Measurements from ENCODE around the gene ZNF385C.
A peak's percentile ranks its signal among the peaks of the same experiment; 100 is the strongest.

The ZNF385C gene

DNA sequence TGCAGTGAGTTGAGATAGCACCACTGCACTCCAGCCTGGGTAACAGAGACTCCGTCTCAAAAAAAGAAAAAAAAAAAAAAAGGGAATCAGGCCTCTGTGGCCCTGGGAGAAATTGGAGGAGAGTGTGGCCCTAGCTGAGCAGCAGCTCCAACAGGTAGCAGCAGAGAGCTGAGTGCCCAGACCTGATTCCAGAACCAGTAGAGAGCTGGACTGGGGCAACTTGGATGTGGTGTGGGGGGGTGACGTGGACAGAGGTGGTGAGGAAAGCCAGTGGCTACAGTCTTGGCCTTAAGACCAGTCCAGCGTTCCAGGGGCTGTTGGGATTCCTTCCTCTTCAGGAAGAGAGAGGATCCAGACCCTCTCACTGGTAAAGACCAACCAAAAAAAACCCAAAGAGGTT, 26.0 kb upstream of the ZNF385C start:
- no peak for DNase-seq

DNA sequence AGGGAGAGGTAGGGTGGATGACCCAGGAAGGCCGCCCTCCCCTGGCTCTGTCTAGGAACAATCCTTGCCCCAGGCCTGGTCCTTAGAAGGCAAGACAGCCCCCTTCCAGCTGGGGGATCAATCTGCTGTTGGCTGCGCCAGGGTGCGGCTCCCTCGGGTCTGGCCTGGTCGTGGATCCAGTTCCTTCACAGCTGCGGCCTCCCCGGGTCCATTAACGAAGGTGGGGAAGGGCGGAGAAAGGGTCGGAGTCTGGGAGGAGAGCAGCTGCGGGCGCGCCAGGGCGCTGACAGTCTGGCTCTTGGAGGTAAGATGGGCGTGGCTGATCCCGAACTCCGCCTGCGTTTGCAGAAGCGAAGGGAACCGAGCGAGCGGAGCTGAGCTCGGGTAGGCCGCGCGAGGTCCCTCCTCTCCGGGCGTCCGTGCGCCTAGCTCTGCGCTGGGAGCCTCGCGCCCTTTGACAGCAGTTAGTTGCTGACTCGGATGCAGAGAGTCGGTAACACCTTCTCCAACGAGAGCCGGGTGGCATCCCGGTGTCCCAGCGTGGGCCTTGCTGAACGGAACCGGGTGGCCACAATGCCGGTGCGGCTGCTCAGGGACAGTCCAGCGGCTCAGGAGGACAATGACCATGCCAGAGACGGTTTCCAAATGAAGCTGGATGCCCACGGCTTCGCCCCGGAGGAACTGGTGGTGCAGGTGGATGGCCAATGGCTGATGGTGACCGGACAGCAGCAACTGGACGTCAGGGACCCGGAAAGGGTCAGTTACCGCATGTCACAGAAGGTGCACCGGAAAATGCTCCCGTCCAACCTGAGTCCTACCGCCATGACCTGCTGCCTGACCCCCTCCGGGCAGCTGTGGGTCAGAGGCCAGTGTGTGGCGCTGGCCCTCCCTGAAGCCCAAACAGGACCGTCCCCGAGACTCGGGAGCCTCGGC, 24.4 kb upstream of the ZNF385C start, which contains the start of gene HSPB9:
Gene HSPB9 (plus strand): TSS at position 434 of the 933 bp plus-strand sequence. CDS start 47 bp downstream, at position 481.
- peak; percentile 59 for DNase-seq

DNA sequence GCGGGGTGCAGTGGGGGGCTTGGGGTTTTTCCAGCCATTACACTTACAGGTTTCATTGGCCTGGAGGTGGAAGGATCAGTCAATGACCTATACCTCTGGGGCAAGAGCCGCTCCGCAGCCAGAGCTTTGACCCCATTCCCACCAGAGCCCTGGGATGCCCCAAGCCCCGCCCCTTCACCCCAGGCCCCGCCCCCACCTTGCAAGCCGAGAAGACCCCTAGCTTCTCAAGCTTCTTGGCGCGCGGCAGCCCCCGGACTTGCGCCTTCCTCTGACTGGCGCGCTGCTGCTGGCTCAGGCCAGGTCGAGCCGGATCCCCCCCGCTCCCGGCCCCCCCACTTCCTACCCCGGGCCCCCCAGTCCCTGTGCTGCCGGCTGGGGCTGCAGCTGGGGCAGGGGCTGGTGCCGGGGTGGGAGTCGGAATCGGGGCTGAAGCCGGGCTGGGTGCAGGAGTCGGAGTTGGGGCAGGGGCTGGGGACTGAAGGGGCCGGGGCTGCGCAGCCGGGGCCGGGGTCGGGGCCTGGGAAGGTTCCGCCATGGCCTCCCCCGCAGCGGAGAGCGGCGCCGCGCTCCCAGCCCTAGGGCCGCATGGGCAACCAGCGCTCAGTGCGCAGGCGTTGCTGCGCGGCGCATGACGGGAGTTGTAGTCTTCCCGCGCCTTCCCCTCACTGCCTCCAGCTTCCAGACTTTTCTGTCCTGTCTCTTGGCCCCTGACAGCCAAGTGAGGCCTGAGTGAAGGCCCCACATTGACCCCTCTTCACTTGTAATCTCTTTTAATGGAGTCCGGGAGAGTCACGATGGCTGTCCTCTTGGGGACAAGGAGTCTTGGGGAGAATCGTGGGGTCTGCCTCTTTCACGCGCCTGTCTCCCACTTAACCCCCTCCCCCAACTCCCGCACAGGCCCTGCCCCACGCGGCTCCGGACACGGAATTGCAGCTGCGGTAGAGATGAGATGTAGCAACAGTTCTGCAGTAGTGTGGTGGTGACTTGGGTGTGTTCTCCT, 22.8 kb upstream of the ZNF385C start, which contains the start of gene KAT2A:
Gene KAT2A (minus strand): TSS at position 598 of the 1,000 bp plus-strand sequence. CDS start 63 bp downstream, at position 535.
- DNase-seq = peak; percentile 68

DNA sequence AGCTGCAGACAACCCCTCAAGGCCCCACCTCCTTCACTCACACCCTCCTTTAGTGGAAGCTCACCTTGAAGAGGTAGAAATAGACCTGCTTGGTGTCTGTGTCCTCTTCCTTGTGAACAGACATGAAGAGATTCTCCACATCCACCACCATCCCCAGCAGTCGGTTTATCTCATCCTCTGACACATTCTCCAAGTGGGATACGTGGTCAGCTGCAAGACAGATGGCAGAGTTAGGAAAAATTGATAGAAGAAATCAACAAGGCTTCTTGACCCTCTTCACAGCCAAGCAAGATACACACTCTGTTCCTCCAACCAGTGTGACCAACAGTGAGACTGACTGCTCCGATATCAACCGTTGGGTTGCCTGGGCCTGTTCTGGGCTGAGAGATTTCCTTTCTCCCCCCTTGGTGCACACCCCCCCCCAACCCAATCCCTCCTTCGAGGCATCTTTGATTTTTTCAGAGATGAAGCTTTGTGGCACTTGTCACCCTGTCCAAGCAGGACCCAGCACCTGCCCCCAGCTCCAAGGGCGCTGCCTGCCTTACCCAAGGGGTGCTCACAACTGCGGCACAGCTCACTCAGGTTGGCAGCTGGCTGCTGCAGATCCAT, 22.0 kb upstream of the ZNF385C start:
- no peak for DNase-seq

DNA sequence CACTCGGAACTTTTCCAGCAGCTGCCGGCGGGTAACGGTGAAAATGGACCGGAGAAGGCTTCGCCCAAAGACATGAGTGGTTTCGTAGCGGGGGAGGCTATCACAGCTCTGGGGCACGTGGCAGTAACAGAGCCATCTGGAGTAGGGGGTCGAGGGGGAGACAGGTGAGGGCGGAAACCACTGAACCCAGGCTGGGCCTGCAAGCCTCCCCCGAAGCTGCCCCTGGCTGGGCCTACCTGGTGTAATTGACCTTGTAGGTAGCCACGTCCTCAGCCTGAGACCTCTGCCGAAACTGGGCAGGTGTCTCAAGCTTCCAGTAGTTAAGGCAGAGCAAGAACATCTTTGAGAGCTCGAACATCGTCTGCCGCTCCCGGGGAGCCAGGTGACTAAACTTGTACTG, 21.0 kb upstream of the ZNF385C start:
- DNase-seq = no peak

DNA sequence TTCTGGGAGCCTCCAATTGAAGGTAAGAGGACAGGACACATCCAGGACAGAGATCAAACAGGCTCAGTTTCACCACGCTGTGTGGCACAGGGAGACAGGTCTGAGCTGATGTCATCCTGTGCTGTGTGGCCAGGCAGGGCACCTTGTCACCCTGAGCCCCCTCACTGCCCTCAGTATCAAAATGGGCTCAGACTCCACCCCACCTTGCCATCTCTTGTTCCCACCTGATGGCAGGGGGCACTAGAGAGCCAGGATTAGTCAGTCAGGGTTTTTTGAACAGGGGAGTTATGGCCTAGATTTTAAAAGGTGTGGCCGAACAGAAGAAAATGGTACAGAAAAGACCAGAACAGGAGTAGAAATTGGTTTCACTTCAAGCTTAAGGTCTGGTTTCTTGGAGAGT, 20.3 kb upstream of the ZNF385C start:
- DNase-seq = peak; percentile 4

DNA sequence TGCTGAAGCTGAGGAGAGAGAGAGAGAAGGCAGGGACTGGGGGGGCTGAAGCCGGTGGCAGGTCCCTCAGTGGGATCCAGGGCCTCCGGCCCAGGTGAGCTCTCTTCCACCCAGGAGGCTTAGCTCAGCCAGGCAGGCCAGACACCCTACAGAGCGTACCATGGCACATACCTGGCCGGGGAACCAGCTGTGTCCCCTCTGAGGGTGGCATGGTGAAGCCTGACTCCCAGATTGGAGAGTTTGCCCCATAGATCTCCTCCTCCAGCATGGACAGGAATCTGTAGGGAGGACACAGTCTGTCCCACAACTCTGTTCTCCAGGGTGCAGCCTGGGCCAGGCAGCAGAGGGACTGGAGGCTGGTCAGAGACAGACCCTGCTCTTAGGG, 19.8 kb upstream of the ZNF385C start:
- no peak for DNase-seq

DNA sequence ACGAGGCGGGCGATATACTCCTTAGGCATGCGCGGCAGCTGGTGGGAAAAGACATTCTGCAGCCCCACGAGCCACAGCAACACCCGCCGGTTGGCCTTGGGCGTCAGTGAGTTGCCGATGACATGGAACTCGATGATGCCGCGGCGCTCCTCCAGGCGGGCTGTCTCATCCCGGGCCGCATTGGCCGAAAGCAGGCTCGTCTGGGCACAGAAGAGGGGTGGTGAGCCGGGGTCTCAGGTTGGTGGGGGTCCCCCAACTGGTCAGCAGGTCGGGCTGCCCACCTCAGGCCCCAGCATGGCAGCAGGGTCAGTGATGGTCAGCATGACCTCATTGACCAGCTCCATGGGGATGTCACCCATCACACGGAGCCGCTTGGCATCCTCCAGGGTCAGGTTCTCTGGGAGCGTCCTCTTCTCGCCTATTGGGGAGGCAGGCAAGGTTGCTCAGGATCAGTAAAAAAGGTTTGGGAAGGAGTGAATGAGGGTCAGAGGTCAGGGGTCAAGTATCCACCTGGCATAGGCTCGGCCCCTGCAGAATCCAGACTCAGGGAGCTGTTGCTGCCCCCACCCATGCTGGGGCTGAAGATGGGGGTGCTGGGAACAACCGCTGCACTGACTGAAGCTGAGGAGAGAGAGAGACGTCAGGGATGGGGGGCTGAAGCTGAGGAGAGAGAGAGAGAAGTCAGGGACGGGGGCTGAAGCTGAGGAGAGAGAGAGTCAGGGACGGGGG, 19.3 kb upstream of the ZNF385C start:
- DNase-seq = no peak

DNA sequence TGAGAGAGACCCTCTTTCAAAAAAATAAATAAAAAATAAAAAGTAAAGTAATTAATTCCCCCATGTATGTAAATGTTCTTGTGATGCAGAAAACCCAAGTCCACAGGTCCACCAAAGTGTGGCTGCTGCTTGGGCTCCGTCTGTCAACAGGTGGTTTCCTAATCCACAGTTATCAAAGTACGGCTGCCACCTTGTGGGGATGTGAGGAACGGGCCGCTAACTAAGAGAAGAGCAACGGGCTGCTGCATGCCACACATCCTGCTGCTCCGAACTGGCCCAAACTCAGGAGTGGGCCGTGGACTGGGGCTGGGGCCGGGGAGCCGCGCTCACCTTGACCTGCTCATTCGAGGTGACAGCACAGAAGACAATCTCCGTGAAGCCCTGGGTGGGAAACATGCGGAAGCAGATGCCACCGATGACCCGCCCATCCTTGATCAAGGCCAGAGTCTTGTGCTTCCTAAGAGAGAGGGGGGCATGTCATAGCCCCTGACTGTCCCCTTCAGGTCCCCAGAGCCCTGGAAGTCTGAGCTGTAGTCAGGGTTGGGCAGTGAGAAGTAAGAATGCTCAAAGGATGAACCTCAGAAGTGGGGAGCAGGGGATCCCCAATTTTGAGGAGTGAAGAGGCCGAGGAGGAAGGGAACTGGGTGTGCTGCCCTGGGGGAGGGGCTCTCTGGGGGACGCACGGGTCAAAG, 18.6 kb upstream of the ZNF385C start:
- peak; percentile 35 for DNase-seq

DNA sequence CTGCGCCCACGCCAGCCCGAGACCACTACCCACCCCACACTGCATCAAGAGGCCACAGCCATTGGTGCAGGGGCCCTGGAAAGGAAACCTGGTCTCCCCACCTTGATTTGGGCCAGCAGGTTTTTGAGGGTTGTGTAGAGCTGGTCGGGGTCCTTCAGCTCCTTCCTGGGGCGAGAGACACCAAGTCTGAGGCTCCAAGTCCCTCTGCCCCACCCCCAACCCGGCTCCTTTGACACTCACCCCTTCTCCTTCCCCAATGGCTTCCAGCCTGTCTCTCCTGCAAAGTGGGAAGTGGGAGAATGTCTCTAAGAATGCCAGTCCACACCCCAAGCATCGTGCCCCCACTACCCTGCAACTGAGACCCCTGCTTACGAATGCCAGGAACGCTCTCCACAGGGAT, 15.8 kb upstream of the ZNF385C start:
- no peak for DNase-seq

DNA sequence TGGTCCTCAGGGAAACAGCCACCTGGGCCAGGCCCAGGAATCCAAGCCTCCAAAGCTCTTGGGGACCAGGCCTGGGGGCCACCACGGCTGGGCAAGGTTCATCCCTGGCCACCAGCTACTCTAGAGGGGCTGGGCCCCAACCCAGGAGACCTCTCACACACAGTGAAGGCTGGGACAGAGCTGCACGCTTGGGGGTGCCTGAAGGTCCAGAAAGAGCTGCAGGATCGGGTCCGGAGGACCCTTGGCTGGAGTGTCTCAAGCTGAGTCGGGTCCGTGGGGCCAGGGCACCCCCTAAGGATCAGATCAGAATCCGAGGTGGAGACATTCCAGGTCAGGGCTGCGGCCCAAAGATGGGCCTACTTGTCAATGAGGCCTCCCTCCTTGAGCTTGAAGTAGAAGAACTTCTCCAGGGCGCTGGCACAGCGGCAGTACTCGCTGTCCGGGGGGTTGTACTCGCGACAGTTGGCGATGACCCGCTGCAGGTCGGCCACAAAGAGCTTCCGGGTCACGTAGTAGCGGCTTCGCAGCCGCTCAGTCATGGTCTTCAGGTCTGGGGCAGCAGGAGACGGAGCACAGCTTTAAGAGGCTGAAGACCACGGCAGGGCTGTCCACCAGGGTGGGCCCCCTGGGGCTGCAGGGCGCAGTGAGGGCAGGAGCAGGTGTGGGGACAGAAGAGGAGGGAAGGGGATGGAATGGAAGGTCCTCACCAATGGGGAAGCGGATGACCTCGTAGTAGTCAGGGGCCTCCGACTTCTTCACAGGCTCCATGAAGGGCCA, 15.2 kb upstream of the ZNF385C start:
- DNase-seq = no peak

DNA sequence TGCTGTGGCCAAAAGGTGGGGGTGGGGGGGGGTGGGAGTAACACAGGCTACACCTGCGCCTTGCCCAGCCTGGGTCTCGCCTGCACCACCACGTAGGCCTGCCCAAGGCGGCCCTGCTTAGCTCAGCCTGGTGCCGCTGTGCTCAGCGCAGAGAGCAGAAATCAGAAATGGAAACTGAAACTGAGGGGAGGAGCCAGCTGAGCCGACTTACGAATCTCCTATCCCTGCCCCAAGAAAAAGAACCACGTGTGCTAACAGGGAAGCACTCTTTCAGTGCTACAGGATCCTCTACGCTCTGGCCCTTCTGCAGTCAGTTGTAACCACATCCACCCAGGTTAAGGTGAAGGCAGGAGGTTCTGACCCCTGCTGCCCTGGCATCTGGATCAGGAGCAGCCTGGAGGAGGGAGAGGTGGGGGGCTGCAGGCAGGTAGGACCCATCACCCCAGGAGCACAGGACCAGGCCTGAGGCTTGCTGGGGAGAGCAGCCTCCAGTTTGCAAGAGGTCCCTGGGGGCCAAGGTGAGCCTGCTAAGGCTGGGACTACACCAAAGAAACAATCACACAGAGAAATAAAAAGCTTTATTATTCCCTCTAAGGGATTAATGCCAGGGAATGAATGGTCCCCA, 14.4 kb upstream of the ZNF385C start, which contains the start of gene DHX58:
Gene DHX58 (minus strand): TSS at position 163 of the 625 bp plus-strand sequence. CDS start 822 bp downstream, outside the sequence.
- DNase-seq = no peak

DNA sequence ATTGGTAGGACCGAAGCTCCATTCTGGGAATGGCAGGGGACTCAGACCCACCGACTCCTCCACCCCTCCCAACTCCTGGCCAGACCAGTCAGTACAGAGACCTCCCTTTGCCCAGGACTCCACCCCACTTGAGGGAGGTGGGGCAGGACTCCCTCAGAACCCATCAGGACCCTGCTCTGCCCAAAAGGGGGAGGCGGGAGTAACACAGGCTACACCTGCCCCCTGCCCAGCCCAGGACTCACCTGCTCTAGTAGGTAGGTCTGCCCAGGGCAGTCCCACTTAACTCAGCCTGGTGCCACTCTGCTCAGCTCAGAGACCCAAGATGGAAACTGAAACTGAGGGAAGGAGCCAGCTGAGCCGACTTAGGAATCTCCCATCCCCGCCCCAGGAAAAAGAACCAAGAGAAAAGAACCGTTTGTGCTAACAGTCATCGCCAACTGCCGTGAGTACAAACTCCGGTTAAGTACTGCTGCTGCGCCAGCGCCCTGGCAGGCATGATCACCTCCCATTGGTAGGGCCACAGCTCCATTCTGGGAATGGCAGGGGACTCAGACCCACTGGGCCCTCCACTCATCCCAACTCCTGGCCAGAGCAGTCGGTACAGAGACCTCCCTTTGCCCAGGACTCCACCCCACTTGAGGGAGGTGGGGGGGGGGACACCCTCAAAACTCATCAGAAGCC, 13.7 kb upstream of the ZNF385C start:
- DNase-seq = no peak

DNA sequence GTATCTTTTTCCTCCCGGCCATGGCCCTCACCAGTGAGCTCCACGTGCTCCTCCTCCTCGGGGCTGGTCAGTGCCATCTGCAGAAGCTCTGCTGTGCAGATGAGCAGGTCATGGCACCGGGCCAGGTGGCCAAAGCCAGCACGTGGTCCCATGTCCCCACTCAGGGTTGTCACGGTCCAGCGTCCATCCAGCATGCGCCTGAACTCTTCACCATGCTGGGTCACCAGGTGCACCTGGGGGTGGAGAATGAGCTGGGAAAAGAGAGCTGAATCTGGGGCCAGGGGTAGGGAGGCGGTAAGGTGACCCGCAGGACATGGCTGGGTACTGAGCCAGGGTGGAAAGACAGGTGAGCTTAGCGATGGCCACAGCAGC, 13.0 kb upstream of the ZNF385C start:
- no peak for DNase-seq

DNA sequence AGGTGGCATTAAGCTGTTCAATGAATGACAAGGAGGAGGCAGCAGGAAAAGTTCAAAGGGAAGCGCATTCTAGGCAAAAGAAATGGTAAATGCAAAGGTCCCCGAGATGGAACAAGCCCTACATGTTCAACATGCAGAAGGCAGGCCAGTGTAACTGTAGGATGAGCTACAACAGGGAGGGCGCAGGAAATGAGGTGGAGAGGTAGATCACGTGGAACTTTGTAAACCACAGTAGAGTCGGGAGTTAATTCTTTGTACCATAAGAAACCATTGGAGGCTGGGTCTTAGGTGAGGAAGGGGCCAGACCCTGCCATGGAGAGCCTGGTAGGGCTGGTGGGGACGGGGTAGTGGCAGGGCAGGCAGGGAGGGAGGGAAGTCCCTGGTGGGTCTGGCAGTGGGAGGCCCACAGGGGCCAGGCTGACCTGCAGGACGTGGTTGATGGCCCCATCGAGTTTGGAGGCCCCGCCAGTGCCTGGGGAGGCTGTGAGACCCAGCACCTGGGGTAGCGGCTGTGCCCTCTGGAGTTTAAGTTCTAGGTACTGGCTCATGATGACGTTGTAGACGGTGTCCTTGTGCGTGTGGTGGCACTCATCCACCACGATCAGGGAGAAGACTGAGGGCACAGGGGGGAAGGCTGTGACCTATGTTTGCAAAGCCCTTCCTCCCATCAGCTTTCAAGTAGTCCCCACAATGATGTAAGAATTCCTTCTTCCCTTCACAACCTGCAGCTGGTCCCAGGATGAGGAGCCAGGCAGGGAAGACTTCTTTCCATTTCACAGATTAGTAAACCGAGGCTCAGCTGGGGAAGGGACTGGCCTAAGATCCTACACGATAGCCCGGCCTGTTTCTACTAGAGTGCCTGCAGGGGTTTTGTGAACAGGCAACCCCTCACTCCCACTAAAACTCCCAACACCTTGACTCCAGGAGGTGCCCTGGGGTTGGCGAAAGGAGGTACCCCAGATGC, 12.3 kb upstream of the ZNF385C start:
- DNase-seq = no peak

DNA sequence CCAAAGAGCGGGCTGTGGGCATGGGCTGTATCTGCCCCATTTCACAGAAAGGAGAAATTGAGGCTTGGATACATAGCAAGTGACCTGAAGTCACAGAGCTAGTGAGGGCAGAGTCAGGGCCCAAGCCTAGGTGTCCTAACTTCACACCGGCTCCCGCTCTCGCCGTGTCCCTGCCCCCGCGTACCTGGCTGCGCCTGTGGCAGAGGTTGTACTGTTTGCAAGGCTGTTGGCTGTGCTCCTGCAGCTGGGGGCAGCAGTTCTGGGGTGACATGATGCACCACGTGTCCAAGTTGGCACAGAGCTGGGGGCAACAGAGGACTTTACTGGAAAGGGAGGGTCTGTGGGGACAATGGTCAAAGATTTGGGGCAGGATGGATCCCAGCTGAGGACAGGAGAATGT, 10.8 kb upstream of the ZNF385C start:
- no peak for DNase-seq

DNA sequence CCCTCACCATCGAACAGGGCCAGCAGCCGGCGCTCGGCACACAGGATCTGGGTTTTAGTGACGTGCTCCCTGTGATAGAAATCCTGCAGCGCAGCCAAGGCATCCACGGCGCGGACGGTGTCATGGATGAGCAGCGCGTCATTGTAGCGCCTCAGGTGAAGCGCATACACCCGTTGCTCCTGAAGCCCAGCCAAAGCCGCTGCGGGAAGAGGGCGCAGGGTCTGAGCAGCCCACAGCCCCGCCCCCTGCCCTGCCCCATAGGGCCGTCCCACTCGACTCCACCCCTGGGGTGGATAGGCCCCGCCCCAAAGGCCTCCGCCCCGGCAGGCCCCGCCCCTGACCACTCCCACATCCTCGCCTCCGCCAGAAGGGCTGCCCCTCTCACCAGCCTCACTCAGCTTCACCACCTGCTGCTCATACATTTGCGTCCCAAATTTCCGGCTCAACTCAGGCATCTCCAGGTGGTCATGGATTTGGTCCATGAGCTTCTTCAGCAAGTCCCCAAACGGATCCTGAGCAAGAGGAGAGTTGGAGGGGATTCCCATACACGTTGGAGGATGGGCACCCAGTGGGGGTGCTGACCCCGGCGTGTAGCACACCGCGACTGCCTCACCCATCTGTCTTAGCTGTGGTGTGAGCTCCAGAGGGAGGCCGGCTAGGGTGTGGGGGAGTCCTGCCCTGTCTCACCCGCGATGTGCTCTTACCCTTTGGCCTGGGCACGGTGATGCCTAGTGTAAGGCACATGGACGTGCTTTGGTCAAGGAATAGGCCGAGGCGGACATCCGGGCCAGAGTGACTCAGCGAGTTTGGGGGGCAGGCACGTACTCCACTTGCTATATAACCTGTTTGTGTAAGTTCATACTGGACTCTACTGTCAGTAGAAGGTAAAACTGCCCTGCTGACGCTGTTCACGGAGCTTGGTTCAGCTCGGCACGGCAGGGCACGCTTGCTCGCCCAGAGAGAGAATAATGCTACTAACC, 9.6 kb upstream of the ZNF385C start:
- peak; percentile 80 for DNase-seq

All from NCI-H1105 (cell line).